ENCODE data around the gene ATIC. TPM values are rescaled to one million over a fixed set of nuclear protein-coding genes. Genes with fewer than 3 reads are reported as not detected.
A peak's percentile ranks its signal among the peaks of the same experiment; 100 is the strongest.

Gene ATIC
- total RNA-seq, 1 donor: 20.3 TPM

DNA sequence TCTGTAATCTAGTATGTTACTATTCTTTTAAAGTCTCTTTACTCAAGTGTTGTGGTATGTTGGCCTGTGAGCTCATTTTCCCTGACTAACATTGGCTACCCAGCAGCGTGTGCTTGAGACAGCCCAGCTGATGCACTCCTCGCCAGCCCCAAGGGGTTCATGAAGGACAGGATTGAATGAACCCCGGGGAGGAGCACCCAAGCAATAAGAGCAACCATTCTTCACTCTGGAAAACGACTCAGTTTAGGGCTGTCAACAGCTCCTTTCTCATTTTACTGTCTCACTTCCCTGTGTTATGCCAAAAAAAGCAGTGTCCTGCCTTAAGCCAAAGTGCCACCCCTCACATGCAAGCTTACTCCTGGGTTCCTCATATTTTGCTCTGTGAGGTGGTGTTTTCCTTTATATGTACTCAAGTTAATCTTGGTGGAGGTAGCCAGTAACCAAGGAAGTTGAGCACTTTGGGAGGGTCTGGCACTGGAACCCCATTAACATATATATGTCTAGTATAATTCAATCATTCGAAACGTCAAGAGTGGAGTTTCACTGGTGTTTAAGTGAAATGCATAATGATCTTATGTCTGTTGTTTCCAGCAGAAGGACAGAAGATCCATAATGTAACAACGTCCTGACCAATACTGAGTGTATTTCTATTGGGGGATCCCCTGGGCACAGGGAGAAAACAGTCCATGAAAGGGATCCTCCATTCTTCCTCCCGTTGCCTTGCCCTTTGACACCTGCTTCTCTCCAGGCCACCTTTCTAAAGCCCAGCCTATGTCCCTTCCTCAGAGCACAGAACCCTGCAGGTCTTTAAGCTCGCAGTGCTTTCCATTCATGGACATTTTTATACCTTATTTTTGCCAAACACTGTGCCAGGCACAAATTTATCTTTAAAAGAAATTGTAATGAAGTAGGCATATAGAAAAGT, 43.2 kb downstream of the ATIC start:
- DNase-seq (ENCODE audit: low read depth): no peak
- H3K4me3 ChIP-seq (ENCODE audit: low read depth, low read length): no peak overlapping the region
- TF ChIP-seq, protein P1, sequence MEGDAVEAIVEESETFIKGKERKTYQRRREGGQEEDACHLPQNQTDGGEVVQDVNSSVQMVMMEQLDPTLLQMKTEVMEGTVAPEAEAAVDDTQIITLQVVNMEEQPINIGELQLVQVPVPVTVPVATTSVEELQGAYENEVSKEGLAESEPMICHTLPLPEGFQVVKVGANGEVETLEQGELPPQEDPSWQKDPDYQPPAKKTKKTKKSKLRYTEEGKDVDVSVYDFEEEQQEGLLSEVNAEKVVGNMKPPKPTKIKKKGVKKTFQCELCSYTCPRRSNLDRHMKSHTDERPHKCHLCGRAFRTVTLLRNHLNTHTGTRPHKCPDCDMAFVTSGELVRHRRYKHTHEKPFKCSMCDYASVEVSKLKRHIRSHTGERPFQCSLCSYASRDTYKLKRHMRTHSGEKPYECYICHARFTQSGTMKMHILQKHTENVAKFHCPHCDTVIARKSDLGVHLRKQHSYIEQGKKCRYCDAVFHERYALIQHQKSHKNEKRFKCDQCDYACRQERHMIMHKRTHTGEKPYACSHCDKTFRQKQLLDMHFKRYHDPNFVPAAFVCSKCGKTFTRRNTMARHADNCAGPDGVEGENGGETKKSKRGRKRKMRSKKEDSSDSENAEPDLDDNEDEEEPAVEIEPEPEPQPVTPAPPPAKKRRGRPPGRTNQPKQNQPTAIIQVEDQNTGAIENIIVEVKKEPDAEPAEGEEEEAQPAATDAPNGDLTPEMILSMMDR (IDR thresholded peaks at IDR 0.05; ENCODE audit: insufficient read depth, low read depth, low read length): no peak

DNA sequence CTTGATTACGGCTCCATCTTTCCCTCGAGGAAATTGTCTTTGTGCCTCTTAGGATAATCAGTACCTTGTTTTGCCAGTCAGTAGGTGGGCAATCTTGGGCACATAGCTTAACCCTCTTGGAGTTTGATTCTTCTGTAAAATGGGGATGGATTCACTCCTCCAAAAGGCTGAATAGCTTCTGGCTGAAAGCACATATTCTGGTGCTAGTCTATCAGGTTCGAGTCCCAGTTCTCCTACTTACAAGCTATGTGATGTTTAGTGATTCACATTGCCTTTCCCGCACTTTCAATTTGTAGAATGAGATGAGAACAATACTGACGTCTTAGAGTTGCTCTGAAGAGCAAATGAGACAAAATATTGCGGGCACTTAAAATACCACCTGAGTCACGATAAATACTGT, 43.9 kb downstream of the ATIC start:
- H3K4me3 ChIP-seq (ENCODE audit: low read depth, low read length): no peak overlapping the region
- no peak for DNase-seq (ENCODE audit: low read depth)
- TF ChIP-seq, protein P1 (IDR thresholded peaks at IDR 0.05; ENCODE audit: insufficient read depth, low read depth, low read length): no peak

GRCh38 chr2:215356334-215356947, 44.6 kb downstream of the ATIC start:
- DNase-seq (ENCODE audit: low read depth): no peak
- TF ChIP-seq, protein P1 (IDR thresholded peaks at IDR 0.05; ENCODE audit: insufficient read depth, low read depth, low read length): no peak
- no peak overlapping the region for H3K4me3 ChIP-seq (ENCODE audit: low read depth, low read length)

DNA sequence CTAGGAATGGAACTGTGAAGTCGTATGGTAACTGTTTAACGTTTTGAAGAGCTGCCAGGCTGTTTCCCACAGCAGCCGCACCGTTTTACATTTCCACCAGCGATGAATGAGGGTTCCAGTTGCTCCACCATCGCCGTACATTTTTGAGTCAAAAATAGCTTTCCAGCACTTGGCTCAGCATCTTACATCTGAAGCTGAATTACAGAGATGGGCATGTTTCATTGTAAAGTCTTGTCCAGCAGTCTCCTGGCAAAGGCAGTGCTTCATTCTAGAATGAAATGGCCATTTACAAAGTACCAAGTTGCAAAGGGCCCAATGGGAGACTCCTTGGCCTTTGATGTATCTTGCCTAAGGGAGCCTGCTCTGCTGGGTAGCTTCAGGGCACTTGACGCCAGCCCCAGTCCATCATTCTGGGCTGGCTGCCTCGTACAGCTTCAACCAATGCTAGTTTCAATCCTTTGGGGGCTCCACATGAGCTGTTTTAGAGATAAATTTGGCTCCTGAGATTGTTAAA, 45.1 kb downstream of the ATIC start:
- TF ChIP-seq, protein P1 (IDR thresholded peaks at IDR 0.05; ENCODE audit: insufficient read depth, low read depth, low read length): no peak
- DNase-seq (ENCODE audit: low read depth): peak; percentile 37
- H3K4me3 ChIP-seq (ENCODE audit: low read depth, low read length): no peak overlapping the region

GRCh38 chr2:215357660-215358059, 45.8 kb downstream of the ATIC start:
- TF ChIP-seq, protein P1 (IDR thresholded peaks at IDR 0.05; ENCODE audit: insufficient read depth, low read depth, low read length): no peak
- DNase-seq (ENCODE audit: low read depth): no peak
- H3K4me3 ChIP-seq (ENCODE audit: low read depth, low read length): no peak overlapping the region

DNA sequence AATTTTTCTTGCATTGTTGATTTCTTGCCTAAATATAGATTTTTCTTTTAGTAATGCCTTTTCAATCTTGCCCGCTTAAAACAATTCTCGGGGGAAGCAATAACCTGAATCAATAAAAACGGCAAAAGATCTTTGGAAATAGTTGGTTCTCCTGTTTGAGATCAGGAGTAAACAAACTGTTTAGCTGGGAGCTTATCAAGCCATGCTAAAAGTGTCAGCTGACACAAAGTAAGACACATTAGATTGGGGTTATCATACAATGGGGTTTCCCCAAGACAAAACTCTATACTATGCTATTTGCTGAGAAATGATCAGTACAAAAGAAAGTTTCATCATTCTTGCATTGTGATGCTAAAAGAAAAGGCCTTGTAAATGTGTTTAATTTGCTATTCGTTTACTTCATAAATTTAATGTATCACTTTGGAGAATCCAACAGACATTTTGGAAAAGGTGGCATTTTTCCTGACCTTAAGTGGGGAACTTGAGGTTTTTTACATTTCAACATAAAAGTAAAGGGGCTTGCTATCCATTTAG, 46.5 kb downstream of the ATIC start:
- H3K4me3 ChIP-seq (ENCODE audit: low read depth, low read length): no peak overlapping the region
- DNase-seq (ENCODE audit: low read depth): no peak
- TF ChIP-seq, protein P1 (IDR thresholded peaks at IDR 0.05; ENCODE audit: insufficient read depth, low read depth, low read length): no peak

All from fibroblast of villous mesenchyme (primary cell).